Stimulated activated naive B cell treated with anti-CD40 and anti-IgM and Interleukin-4, amounts not matched to agents 10 μg/mL and 1 μg/mL and 100 μg/mL, for 72 hours (primary cell): ENCODE measurements around the gene VPS37B.

Source experiments
- ATAC-seq, 2 donors: fragments of 150-1000 bp; cut with Tn5 transposase; replicated peaks; 2 replicates each; pipeline ENCODE4 v1.10.0; 2021; ENCODE audit warnings: moderate library complexity in 1 of 2
- DNase-seq: peaks from one replicate; pipeline ENCODE4 v3.0.0; 2021
- H3K27ac Mint-ChIP-seq: one replicate; pipeline ENCODE4 v1.8.0; 2022; ENCODE audit warnings: mild to moderate bottlenecking, mixed read lengths
- H3K27me3 Mint-ChIP-seq, 2 donors: one replicate each; pipeline ENCODE4 v1.8.0; 2022; ENCODE audit warnings: mixed read lengths in 2 of 2
- H3K36me3 Mint-ChIP-seq, 2 donors: one replicate each; pipeline ENCODE4 v1.8.0; 2022; ENCODE audit warnings: mixed read lengths in 2 of 2, mild to moderate bottlenecking in 1 of 2
- H3K4me1 Mint-ChIP-seq, 2 donors: one replicate each; pipeline ENCODE4 v1.8.0; 2022; ENCODE audit warnings: mixed read lengths in 2 of 2, mild to moderate bottlenecking in 1 of 2
- H3K4me3 Mint-ChIP-seq, 2 donors: one replicate each; pipeline ENCODE4 v1.8.0; 2022; ENCODE audit warnings: mild to moderate bottlenecking in 2 of 2, mixed read lengths in 2 of 2, moderate library complexity in 1 of 2
- H3K9me3 Mint-ChIP-seq, 2 donors: one replicate each; pipeline ENCODE4 v1.8.0; 2022; ENCODE audit warnings: mixed read lengths in 2 of 2, mild to moderate bottlenecking in 1 of 2

The VPS37B gene

GRCh38 chr12:122860854-122861586 lies 34.9 kb downstream of the VPS37B start:
- H3K27ac Mint-ChIP-seq = peak overlapping the region; percentile 84
- DNase-seq (no peak), ATAC-seq (no peak)
- peaks cover 29 to 63% of the 10 kb centered on the region in 2 donors for H3K4me1 Mint-ChIP-seq
- H3K4me3 Mint-ChIP-seq = no peak overlapping the region
- H3K36me3 Mint-ChIP-seq = peaks cover 43 to 46% of the 10 kb centered on the region in 2 donors
- H3K9me3 Mint-ChIP-seq = no peaks in the 10 kb centered on the region
- no peaks in the 10 kb centered on the region for H3K27me3 Mint-ChIP-seq

GRCh38 chr12:122860040-122860853 lies 35.7 kb downstream of the VPS37B start:
- peaks cover 26 to 56% of the 10 kb centered on the region in 2 donors for H3K4me1 Mint-ChIP-seq
- ATAC-seq = peak; percentile 75 to 79
- peak overlapping the region; percentile 51 for H3K27ac Mint-ChIP-seq
- H3K36me3 Mint-ChIP-seq = peaks cover 42 to 43% of the 10 kb centered on the region in 2 donors
- H3K4me3 Mint-ChIP-seq = no peak overlapping the region
- H3K27me3 Mint-ChIP-seq = no peaks in the 10 kb centered on the region
- DNase-seq = peak; percentile 70
- no peaks in the 10 kb centered on the region for H3K9me3 Mint-ChIP-seq

GRCh38 chr12:122859303-122860039 lies 36.5 kb downstream of the VPS37B start:
- H3K27me3 Mint-ChIP-seq = no peaks in the 10 kb centered on the region
- peak overlapping the region; percentile 51 for H3K27ac Mint-ChIP-seq
- H3K9me3 Mint-ChIP-seq = no peaks in the 10 kb centered on the region
- peak in 1 of 2 donors; percentile 5 for ATAC-seq
- H3K4me1 Mint-ChIP-seq = peaks cover 21 to 48% of the 10 kb centered on the region in 2 donors
- peaks cover 39 to 41% of the 10 kb centered on the region in 2 donors for H3K36me3 Mint-ChIP-seq
- no peak for DNase-seq
- no peak overlapping the region for H3K4me3 Mint-ChIP-seq

- ATAC-seq = no peak
- peak overlapping the region; percentile 20 for H3K27ac Mint-ChIP-seq
- H3K9me3 Mint-ChIP-seq = no peaks in the 10 kb centered on the region
- H3K36me3 Mint-ChIP-seq = peaks cover 38 to 39% of the 10 kb centered on the region in 2 donors
- no peak for DNase-seq
- H3K4me3 Mint-ChIP-seq = no peak overlapping the region
- H3K27me3 Mint-ChIP-seq = no peaks in the 10 kb centered on the region
- peaks cover 19 to 45% of the 10 kb centered on the region in 2 donors for H3K4me1 Mint-ChIP-seq
These were observed 37.2 kb downstream of the VPS37B start for GRCh38 chr12:122858591-122859302.

GRCh38 chr12:122858171-122858570 lies 37.8 kb downstream of the VPS37B start:
- peaks cover 37 to 39% of the 10 kb centered on the region in 2 donors for H3K36me3 Mint-ChIP-seq
- no peak for ATAC-seq
- H3K9me3 Mint-ChIP-seq = no peaks in the 10 kb centered on the region
- no peak overlapping the region for H3K27ac Mint-ChIP-seq
- peaks cover 16 to 41% of the 10 kb centered on the region in 2 donors for H3K4me1 Mint-ChIP-seq
- no peak overlapping the region for H3K4me3 Mint-ChIP-seq
- H3K27me3 Mint-ChIP-seq = no peaks in the 10 kb centered on the region
- no peak for DNase-seq

- DNase-seq (no peak), ATAC-seq (no peak)
- H3K27me3 Mint-ChIP-seq = no peaks in the 10 kb centered on the region
- H3K36me3 Mint-ChIP-seq = peaks cover 43 to 45% of the 10 kb centered on the region in 2 donors
- peaks cover 13 to 30% of the 10 kb centered on the region in 2 donors for H3K4me1 Mint-ChIP-seq
- H3K4me3 Mint-ChIP-seq = no peak overlapping the region
- H3K9me3 Mint-ChIP-seq = no peaks in the 10 kb centered on the region
- H3K27ac Mint-ChIP-seq = peak overlapping the region; percentile 25
These were observed 38.8 kb downstream of the VPS37B start for GRCh38 chr12:122856999-122857671.

- no peak overlapping the region for H3K4me3 Mint-ChIP-seq
- ATAC-seq (no peak), DNase-seq (no peak)
- H3K9me3 Mint-ChIP-seq = no peaks in the 10 kb centered on the region
- peak overlapping the region; percentile 79 for H3K27ac Mint-ChIP-seq
- H3K36me3 Mint-ChIP-seq = peaks cover 40 to 45% of the 10 kb centered on the region in 2 donors
- H3K4me1 Mint-ChIP-seq = peaks cover 10 to 21% of the 10 kb centered on the region in 2 donors
- no peaks in the 10 kb centered on the region for H3K27me3 Mint-ChIP-seq
These were observed 39.7 kb downstream of the VPS37B start for GRCh38 chr12:122855928-122856831.

GRCh38 chr12:122855071-122855829 lies 40.7 kb downstream of the VPS37B start:
- peak overlapping the region; percentile 82 for H3K27ac Mint-ChIP-seq
- H3K9me3 Mint-ChIP-seq = no peaks in the 10 kb centered on the region
- no peak overlapping the region for H3K4me3 Mint-ChIP-seq
- no peaks in the 10 kb centered on the region for H3K27me3 Mint-ChIP-seq
- peaks cover under 1 to 13% of the 10 kb centered on the region in 2 donors for H3K4me1 Mint-ChIP-seq
- DNase-seq (no peak), ATAC-seq (no peak)
- H3K36me3 Mint-ChIP-seq = peaks cover 34 to 40% of the 10 kb centered on the region in 2 donors

- H3K9me3 Mint-ChIP-seq = no peaks in the 10 kb centered on the region
- no peak for ATAC-seq
- no peak for DNase-seq
- peaks cover 0 to 7% of the 10 kb centered on the region in 2 donors for H3K4me1 Mint-ChIP-seq
- no peaks in the 10 kb centered on the region for H3K27me3 Mint-ChIP-seq
- no peak overlapping the region for H3K27ac Mint-ChIP-seq
- H3K36me3 Mint-ChIP-seq = peaks cover 32 to 39% of the 10 kb centered on the region in 2 donors
- no peak overlapping the region for H3K4me3 Mint-ChIP-seq
These were observed 41.4 kb downstream of the VPS37B start for GRCh38 chr12:122854554-122854953.

GRCh38 chr12:122853582-122854245 lies 42.2 kb downstream of the VPS37B start:
- Mint-ChIP-seq H3K27me3 (no peaks in the 10 kb centered on the region), H3K36me3 (peaks cover 31 to 36% of the 10 kb centered on the region in 2 donors), H3K27ac (peak overlapping the region; percentile 47), H3K4me1 (peaks cover under 1 to 4% of the 10 kb centered on the region in 2 donors), H3K9me3 (no peaks in the 10 kb centered on the region), H3K4me3 (no peak overlapping the region)
- ATAC-seq (no peak), DNase-seq (no peak)

GRCh38 chr12:122852336-122853275 lies 43.3 kb downstream of the VPS37B start:
- Mint-ChIP-seq H3K9me3 (no peaks in the 10 kb centered on the region), H3K36me3 (peaks cover 33 to 41% of the 10 kb centered on the region in 2 donors), H3K4me1 (peaks cover 7 to 10% of the 10 kb centered on the region in 2 donors), H3K4me3 (no peak overlapping the region), H3K27me3 (no peaks in the 10 kb centered on the region), H3K27ac (peak overlapping the region; percentile 76)
- DNase-seq = no peak
- no peak for ATAC-seq
